ENCODE data around the gene RAB20. TPM values are rescaled to one million over a fixed set of nuclear protein-coding genes. Genes with fewer than 3 reads are reported as not detected.
"Not testable (repeated sequence)": the region's sequence is repeated elsewhere in the genome, so short reads cannot be mapped to it uniquely, and the experiment has no call there.

The RAB20 gene
- total RNA-seq, 6 experiments from 2014 or later = 12.5 to 47.2 (median 36.3) TPM

DNA sequence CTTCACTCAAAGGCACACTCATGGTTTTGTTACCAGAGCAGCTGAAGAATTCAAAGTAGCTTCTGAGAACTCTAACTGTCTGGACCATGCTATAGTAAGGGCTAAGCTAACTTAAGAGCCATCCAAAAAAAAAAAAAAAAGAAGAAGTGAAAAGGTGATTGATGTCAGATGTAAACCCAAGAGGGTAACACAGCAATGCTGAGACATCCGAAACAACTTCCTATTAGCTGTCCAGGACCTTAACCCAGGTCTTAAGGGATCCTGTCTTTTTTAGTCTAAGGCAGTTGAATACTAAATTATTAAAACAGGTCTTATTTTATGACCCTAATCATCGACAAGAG, 11.2 kb upstream of the RAB20 start:
- no peaks in the 10 kb centered on the region for H3K36me3 ChIP-seq
- H3K4me1 ChIP-seq = no peaks in the 10 kb centered on the region
- no peak overlapping the region for H3K27ac ChIP-seq
- intact Hi-C loops (cut with DNase I) = no loop called here
- 69% methylated on average over 2 of the region's 2 CpGs for WGBS (ENCODE audit: insufficient coverage, low coverage, low lambda C conversion rate, missing lambda C conversion rate)
- TF ChIP-seq POLR2A (IDR thresholded peaks at IDR 0.05) = no peak
- TF ChIP-seq, protein P1, sequence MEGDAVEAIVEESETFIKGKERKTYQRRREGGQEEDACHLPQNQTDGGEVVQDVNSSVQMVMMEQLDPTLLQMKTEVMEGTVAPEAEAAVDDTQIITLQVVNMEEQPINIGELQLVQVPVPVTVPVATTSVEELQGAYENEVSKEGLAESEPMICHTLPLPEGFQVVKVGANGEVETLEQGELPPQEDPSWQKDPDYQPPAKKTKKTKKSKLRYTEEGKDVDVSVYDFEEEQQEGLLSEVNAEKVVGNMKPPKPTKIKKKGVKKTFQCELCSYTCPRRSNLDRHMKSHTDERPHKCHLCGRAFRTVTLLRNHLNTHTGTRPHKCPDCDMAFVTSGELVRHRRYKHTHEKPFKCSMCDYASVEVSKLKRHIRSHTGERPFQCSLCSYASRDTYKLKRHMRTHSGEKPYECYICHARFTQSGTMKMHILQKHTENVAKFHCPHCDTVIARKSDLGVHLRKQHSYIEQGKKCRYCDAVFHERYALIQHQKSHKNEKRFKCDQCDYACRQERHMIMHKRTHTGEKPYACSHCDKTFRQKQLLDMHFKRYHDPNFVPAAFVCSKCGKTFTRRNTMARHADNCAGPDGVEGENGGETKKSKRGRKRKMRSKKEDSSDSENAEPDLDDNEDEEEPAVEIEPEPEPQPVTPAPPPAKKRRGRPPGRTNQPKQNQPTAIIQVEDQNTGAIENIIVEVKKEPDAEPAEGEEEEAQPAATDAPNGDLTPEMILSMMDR (IDR thresholded peaks at IDR 0.05) = no peak
- H3K9me3 ChIP-seq = no peaks in the 10 kb centered on the region
- H3K4me3 ChIP-seq = no peak overlapping the region
- ATAC-seq (no peak), DNase-seq (no peak)
- no peaks in the 10 kb centered on the region for H3K27me3 ChIP-seq

DNA sequence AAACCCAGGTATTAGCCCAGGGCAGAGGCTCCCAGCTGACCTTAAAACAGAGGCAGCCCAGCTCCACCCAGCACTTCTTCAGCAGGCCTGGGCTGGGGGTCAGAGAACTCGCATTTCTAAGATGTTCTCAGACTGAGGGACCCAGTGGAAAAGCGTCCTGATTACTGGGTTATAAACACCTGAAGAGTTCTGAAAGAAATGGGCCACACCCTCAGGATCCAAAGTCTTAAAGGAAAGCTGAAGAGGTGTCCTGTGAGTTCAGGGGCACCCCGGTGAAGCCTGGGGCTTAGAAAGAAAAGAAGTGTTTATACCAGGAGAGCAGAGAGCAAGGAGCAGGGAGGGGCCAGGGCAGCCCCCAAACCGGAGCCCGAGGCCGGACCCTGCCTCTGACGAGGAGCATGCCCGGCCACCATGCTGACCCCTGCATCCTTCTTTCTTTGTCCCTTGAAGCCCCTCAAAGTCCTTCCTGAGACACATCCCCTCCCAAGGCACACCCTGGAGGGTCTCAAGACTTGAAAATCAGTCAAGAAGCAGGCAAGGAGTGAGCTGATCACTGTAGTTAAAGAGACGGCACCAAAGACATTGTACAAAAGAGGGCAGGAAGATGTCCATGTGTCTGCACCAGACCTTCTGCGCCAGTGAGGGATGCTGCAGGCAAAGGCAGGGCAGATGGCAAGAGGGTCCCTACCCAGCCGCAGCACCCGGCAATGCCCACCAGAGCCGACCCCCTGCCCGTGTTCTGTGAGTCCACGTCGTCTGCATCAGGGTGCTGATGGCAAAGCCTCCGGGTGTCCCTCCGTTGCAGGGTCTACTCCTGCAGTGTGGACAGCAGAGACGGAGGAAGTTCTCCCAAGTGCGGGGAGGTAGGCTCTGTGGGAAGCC, 10.6 kb upstream of the RAB20 start:
- Histone ChIP-seq H3K4me1 (no peaks in the 10 kb centered on the region), H3K27ac (no peak overlapping the region), H3K36me3 (no peaks in the 10 kb centered on the region), H3K27me3 (no peaks in the 10 kb centered on the region), H3K9me3 (no peaks in the 10 kb centered on the region), H3K4me3 (no peak overlapping the region)
- 65% methylated on average over 11 of the region's 20 CpGs for WGBS (ENCODE audit: insufficient coverage, low coverage, low lambda C conversion rate, missing lambda C conversion rate)
- TF ChIP-seq POLR2A (IDR thresholded peaks at IDR 0.05) = no peak
- intact Hi-C loops (cut with DNase I) = no loop called here
- ATAC-seq (no peak), DNase-seq (peak in 1 of 3 donors; percentile 30)

DNA sequence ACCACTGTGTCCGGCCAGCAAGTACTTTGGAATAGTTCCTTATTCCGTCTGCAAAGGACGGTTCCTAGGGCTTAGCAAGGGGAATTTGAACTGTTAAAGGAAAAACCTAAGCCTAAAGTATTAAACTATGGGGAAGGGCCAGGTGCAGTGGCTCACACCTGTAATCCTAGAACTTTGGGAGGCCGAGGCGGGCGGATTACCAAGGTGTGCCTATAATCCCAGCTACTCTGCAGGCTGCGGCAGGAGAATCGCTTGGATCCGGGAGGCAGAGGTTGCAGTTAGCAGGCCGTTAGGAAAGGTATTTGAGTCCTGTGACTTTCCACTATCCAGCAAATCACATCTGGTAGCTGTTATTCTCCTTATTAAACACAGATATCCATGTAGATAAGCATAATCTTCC, 9.4 kb upstream of the RAB20 start:
- WGBS (ENCODE audit: insufficient coverage, low coverage, low lambda C conversion rate, missing lambda C conversion rate) = 64% methylated on average over 9 of the region's 10 CpGs
- Histone ChIP-seq H3K4me3 (no peak overlapping the region), H3K36me3 (no peaks in the 10 kb centered on the region), H3K27ac (no peak overlapping the region), H3K27me3 (no peaks in the 10 kb centered on the region), H3K4me1 (no peaks in the 10 kb centered on the region), H3K9me3 (no peaks in the 10 kb centered on the region)
- ATAC-seq (no peak), DNase-seq (no peak)
- TF ChIP-seq, protein P1 (IDR thresholded peaks at IDR 0.05) = no peak
- intact Hi-C loops (cut with DNase I) = no loop called here

DNA sequence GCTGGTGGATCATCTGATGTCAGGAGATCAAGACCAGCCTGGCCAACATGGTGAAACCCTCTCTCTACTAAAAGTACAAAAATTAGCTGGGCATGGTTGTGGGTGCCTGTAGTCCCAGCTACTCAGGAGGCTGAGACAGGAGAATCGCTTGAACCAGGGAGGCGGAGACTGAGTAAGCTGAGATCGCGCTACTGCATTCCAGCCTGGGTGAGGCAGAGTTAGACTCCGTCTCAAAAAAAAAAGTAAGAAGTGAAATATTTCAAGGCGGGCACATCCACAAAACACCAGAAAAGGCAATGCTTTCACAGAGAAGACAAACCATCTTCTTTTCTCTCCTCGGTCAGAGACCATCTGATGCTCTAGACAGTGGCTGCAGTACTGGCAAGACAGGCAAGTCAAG, 8.4 kb upstream of the RAB20 start:
- H3K36me3 ChIP-seq, H3K9me3 ChIP-seq, H3K4me3 ChIP-seq, ATAC-seq, H3K27me3 ChIP-seq, H3K27ac ChIP-seq, H3K4me1 ChIP-seq: not testable (repeated sequence)
- WGBS (ENCODE audit: insufficient coverage, low coverage, low lambda C conversion rate, missing lambda C conversion rate) = 83% methylated on average over 7 of the region's 7 CpGs
- peak in 1 of 3 donors; percentile 15 for DNase-seq
- intact Hi-C loops (cut with DNase I) = loop anchor here in 1 of 2 donors (10.0 kb wide), 1 partner anchor 115 kb away; no protein-coding TSS in a partner anchor

DNA sequence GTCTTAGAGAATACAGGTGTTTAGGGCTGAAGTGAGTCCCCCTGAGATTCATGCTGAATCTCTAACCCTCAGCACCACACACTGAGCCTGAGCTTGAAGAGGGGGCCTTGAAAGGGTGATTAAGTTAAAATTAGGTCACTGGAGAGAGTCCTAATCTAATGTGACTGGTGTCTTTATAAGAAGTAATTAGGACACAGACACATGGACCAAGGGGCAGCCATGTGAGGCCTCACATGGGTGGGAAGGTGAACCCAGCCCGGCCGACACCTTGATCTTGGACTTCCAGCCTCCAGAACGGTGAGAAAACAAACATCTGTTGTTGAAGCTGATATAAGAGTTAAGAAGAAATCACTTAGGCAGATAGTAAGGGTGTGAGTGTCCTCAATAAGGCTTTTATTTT, 7.1 kb upstream of the RAB20 start:
- Histone ChIP-seq H3K27ac (no peak overlapping the region), H3K36me3 (no peaks in the 10 kb centered on the region), H3K4me1 (peaks cover 0 to 5% (median 1%) of the 10 kb centered on the region in 4 donors), H3K4me3 (no peak overlapping the region), H3K27me3 (no peaks in the 10 kb centered on the region), H3K9me3 (no peaks in the 10 kb centered on the region)
- ATAC-seq (no peak), DNase-seq (no peak)
- intact Hi-C loops (cut with DNase I) = loop anchor here in 1 of 2 donors (10.0 kb wide), 1 partner anchor 114 kb away; no protein-coding TSS in a partner anchor
- 77% methylated on average over 3 of the region's 3 CpGs for WGBS (ENCODE audit: insufficient coverage, low coverage, low lambda C conversion rate, missing lambda C conversion rate)
- no peak for TF ChIP-seq POLR2A (IDR thresholded peaks at IDR 0.05)
- TF ChIP-seq, protein P1 (IDR thresholded peaks at IDR 0.05) = no peak
